ENCODE measurements around the gene WNT8B.

WNT8B gene

GRCh38 chr10:100483876-100484666 lies 21.3 kb downstream of the WNT8B start:
- no peak for DNase-seq (ENCODE audit: low spot score)

DNA sequence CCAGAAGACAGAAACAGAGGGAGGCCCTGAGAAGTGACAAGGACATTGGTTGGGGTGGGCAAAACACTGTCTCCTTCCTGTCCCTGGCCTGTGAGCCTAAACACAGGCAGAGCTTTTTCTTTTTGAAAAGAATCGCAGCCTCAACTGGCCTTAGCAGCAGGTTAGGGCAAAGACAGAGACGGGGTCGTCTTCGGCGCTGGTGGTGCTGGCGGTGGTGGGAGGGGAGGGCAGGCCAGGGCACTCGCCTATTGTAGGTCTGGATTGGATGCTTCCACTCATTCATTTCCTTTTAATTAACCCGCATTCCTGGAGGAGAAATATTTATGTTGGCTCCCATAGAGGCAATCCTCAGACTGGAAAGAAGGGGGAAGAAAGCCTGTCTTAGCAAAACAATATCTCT lies 22.6 kb downstream of the WNT8B start:
- no peak for DNase-seq (ENCODE audit: low spot score)

DNA sequence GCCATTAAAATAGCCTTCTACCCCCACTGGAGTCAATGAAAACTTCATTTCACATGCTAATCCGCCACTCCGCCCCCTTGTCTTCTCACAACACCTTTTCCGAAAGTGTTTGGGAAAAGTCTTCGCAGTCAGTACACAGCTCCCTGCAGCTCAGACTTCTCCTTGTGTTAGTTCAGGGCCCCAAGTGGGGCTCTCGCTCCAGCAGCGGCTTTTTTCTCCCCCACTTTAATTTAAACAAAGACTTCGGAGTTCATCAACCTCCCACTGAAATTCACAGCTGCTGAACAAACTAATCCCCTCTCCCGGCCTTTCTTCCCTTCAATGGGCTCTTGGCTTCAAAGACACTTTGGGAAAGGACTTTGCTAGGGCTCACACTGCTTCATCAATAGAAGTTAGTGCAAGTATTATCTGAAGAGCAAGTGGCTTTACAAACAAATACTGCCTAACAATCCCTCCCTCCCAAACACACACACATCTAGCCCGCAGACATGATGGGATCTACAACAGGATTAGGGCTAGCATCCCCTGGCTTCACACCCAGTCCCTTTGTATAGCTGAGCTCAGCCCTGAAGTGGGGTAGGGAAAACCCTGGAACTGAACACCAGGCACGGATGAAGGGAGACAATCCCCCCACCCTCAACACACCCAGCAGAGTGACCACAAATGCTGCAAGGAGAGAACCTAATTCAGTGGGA lies 23.1 kb downstream of the WNT8B start:
- no peak for DNase-seq (ENCODE audit: low spot score)

GRCh38 chr10:100487529-100487928 lies 24.7 kb downstream of the WNT8B start:
- DNase-seq (ENCODE audit: low spot score), result no peak

- DNase-seq (ENCODE audit: low spot score), result no peak
Measured at GRCh38 chr10:100489396-100489795, 26.6 kb downstream of the WNT8B start.

- no peak for DNase-seq (ENCODE audit: low spot score)
Measured at GRCh38 chr10:100490531-100490930, 27.7 kb downstream of the WNT8B start.

DNA sequence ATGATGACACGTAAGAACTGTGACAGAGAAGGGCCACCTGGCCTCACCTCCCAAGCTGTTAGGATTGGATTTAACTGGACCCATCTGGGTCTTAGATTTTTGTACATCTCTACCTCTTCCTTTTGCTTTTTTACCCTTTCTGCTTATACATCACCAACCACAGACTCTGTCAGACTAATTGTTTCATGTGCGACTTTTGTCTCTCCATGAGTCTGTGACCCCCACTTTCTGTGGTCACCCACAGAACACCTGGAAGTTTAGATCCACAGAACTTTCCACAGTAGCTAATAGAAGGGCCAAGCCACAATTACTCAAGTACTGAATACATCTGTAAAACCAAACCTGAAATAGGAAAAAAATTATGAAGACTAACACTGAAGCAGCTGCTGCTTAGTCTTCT lies 33.8 kb downstream of the WNT8B start:
- no peak for DNase-seq (ENCODE audit: low spot score)

DNA sequence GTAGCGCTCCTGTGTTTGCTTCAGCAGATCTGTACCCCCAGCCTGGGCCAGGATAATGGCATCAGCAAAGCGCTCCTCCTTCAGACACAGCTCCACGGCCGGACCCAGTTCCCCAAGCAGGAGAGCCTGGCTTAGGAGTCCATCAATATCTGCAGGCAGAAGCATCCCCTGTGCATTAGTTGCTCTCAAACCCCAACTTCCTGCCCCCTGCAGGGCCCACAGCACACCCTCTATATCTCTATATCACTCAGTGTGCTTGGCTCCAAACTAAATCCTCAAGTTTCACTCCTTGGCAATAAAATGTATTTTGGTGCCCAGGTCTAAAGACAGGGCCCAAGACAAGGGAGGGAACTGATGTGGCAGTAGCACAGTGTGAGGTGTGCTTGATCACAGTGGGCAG lies 35.2 kb downstream of the WNT8B start:
- no peak for DNase-seq (ENCODE audit: low spot score)

DNA sequence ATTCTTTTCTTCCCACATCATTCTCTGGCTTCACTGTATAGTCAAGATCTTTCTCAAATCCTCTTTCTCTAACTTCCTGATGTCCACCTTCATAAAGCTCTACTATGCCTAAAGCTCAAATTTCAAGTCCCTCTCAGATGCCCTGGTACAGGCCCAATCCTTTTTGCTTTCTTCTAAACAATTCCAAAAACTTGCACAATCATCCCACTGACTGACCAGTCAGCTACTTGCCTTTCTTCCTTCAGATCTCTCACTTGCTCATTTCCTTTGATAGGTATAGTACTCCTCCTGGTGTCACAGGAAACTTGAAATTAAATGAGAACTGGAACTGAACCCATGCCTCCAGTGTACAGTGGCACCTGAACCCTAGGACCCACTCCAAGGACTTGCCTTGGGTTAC lies 38.6 kb downstream of the WNT8B start:
- no peak for DNase-seq (ENCODE audit: low spot score)

DNA sequence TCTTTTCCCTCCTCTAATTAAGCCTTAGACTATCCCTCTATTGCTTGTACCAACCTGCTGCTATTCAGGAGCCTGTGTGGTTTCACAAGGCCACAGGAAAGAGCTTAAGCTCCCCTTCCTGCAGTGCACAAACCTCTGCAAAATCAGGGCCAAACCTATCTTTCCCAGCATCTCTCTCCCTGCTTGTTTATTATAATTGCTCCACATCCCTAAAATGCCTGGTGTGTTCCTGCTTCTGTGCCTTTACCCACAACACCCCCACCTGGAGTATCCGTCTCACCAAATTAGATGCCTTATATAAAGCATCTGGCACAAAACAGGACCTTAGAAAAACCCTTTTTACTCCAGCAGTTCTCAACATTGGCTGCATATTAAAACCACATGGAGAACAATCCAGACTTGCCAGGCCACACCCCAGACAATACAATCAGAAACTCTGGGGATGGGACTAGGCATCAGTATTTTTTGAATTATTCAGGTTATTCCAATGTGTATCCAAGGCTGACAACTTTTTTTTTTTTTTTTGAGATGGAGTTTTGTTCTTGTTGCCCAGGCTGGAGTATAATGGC lies 40.2 kb downstream of the WNT8B start:
- no peak for DNase-seq (ENCODE audit: low spot score)

DNA sequence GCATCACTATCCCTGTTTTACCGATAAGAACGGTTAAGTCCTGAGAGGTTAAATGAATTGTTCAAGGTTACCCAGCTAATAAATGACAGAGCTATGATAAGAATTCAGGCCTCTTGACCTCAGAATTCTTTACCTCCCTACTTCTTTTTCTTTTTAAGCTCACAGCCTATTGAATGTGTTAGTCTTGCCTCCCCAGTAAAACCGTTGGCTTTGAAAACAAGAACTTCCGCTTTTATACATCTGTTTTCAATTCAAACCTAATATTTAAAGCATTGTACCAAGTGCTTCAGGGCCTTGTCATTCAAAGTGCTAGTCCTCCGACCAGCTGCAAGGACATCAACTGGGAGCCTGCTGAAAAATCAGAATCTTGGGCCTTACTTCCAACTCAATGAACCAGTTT lies 41.3 kb downstream of the WNT8B start:
- no peak for DNase-seq (ENCODE audit: low spot score)

DNA sequence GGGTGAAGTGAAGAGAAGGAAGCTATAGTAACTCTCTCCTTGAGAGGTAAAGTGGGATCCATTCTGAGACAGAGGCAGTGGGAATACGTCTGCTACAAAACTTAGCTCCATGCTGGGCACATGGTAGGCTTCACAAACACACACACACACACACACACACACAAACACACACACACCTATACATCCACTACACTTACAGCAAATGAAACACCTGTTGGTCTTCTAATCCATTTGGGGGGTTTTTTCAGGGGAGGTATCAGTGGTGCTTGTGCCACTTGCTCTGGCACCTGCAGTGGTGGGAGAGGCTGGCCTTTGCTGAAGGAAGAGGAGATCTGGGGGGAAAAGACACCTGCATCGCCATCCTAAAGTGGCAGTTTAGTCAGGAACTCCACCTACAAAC lies 42.4 kb downstream of the WNT8B start:
- no peak for DNase-seq (ENCODE audit: low spot score)

DNA sequence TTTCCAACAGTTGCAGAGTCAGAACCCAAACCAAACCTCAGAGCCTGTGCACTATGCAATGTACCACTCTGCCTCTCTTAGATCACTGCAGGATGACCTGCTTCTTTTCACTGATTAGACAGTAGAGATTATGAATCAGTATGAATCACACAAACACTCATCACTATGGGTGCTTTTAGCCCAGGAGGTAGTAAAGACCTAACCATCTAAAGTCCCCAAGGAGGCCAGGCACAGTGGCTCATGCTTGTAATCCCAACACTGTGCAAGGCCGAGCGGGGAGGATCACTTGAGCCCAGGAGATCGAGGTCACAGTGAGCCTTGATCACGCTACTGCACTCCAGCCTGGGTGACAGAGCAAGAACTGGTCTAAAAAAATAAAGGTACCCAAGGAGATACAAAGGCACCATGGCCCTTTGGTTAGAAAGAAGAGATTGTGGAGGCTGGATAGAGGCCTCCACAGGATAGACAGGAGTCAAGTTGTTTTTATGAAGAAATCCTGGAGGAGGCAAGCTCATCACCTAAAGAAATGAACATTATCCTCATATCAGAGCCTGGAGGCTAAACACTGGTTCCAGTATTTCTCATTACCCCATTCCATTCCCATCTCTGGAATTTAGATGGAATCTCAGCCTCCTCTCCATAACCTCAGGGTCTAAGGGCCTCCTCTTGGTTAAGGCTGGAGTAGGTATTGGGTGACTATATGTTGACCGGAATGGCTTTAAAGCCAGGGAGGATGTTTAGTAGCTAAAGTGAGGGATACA lies 44.0 kb downstream of the WNT8B start:
- DNase-seq (ENCODE audit: low spot score), result no peak

DNA sequence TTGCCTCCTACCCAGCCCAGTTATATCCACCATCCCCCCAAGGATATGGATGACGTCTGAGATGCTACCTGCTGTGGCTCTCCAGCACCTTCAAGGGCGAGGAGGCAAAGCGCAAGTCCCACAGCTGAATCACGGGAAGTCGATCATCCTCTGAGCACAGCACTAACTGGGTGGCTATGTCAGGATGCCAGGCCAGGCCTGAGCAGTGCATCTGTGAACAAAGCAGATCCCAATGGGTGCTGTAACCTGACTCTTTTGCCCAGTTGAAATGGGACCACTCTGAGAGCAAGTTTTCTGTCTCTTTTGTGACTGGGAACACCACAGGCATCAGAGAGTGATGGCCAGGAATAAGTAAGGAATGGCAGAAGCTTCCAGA lies 44.5 kb downstream of the WNT8B start:
- DNase-seq (ENCODE audit: low spot score), result no peak

GRCh38 chr10:100508266-100508665 lies 45.5 kb downstream of the WNT8B start:
- DNase-seq (ENCODE audit: low spot score), result no peak

GRCh38 chr10:100508691-100509150 lies 45.9 kb downstream of the WNT8B start:
- DNase-seq (ENCODE audit: low spot score), result peak; percentile 78

DNA sequence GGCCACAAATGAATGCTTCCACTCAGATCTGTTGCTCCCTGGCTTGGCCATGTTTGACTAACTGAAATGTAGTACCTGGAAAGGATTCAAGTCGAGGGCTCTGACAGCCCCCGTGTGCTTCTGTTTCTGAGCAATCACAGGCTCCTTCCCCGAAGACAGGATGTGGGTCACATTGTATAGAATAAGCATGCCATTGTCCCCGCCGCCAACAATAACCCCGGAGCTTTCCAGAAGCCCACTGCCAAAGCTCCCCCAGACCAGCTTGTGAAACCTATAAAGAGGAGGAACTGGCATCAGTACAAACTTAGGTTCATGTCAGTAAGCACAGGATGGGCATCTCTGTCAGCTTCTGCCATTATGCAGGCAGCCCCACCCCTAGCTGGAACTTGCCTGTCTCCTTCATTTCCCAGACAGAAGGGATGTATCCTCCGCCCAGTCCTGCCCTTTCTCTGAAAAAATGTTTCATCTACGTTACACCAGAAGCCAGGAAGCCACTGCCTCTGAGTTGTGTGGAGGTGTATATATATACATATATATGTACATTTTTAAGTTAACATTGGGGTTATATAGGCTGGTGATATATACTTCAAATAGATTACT lies 46.5 kb downstream of the WNT8B start:
- peak; percentile 64 for DNase-seq (ENCODE audit: low spot score)

GRCh38 chr10:100510533-100511308 lies 47.9 kb downstream of the WNT8B start:
- DNase-seq (ENCODE audit: low spot score), result peak; percentile 83

GRCh38 chr10:100515612-100516011 lies 52.8 kb downstream of the WNT8B start:
- no peak for DNase-seq (ENCODE audit: low spot score)

DNA sequence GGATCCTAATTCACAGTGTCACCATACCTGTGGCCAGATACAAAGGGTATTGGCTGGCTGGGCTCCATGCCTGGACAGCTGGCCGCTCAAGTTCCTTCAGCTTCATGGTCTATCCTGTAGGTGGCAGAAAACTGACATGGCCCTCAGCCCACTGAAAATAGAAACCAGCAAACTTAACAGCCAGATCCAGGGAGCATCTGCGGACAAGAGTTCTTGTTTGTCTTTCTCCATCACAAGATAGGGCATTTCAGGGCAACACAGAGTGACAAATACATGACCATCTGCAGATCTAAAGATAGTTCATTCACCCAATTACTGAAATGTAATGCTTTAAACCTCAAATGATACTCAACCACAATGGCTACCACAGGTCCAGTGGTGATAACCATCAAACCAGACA lies 54.0 kb downstream of the WNT8B start:
- no peak for DNase-seq (ENCODE audit: low spot score)

DNA sequence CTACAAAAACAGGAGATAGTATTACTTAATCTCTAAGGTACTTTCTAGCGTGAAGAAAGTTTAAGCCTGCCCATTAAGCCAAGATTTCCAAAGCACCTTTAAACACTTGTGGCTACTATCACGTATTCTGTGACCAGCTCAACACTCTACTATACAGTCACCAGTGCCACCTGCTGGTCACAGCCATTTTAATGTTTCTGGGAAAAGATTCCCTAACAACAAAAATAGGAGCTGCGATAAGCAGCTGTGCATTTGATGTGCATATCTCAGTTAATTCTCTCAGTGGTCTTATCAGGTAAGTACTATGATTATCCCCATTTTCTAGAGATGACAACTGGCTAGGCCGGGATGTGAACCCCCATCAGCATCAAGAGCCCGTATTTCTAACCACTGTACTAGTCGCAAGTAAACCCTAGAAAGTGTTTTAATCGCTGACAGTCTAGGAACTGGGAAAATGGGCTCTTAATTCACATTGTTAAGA lies 56.0 kb downstream of the WNT8B start:
- DNase-seq (ENCODE audit: low spot score), result peak; percentile 52
